HG03097 (cell line): ENCODE data around the gene SIX2.

Experiments used
- ATAC-seq: cut with Tn5 transposase; IDR thresholded peaks from one replicate; pipeline ENCODE4 v1.9.1; 2021; ENCODE audit not compliant: unreplicated experiment, low FRiP score

Gene SIX2

DNA sequence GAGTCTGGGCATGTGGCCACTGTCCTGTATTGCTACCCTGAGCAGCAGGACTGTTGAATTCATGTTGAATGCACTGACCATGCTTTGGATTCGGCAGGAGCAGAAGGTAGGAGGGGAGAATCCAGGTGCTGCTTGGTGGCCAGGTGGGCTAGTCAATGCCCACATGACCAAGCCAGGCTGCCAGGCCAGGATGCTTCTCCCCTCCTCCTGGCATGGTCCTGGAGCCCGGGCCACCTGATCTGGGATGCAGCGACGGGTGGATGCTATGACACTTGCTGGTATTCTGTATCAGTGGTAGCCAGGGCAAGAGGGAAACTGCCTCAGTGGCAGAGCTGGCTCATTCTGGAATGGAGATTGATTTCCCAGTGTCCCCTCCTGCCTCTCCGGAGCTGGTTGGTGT lies 14.8 kb upstream of the SIX2 start:
- no peak for ATAC-seq

DNA sequence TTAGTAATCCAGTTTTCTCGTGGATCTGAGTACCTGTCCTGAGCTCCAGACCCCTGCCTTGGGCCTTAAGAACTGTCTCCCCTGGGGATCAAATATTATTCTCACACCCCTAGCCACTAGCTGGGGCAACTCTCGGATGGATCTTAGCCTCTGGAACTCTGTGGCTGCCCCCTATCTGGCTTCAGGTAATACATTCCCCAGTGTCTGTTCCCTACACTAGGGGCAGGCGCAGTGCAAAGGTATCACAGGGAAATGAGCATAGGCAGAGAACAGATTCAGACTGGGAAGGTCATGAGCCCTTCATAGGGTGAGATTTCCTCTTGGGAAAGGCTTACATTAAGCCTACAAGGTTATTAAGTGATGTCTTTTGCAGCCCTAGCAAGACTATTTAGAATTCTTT lies 11.2 kb upstream of the SIX2 start:
- no peak for ATAC-seq

DNA sequence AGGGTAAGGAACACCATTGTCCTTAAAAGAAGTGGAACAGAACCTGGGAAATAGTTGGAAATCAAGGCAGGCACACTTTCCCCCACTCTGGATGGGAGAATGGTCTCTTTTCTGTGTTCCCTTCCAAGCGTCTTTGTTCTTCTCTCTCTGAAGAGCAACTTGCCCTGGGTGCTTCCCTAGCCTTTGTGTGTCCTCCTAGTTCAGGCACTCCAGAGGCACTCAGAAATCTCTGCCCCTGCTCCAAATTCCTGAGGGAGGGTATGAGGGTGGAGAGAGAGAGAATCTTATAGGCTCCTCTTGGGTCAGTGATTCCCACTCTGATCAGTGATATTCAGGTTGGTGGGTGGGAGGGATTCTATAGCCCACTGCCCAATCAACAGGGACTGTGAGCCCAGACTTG lies 8.8 kb upstream of the SIX2 start:
- ATAC-seq, result no peak

GRCh38 chr2:45014831-45015230 lies 5.6 kb upstream of the SIX2 start:
- ATAC-seq, result no peak

GRCh38 chr2:45014016-45014702 lies 4.9 kb upstream of the SIX2 start:
- no peak for ATAC-seq

DNA sequence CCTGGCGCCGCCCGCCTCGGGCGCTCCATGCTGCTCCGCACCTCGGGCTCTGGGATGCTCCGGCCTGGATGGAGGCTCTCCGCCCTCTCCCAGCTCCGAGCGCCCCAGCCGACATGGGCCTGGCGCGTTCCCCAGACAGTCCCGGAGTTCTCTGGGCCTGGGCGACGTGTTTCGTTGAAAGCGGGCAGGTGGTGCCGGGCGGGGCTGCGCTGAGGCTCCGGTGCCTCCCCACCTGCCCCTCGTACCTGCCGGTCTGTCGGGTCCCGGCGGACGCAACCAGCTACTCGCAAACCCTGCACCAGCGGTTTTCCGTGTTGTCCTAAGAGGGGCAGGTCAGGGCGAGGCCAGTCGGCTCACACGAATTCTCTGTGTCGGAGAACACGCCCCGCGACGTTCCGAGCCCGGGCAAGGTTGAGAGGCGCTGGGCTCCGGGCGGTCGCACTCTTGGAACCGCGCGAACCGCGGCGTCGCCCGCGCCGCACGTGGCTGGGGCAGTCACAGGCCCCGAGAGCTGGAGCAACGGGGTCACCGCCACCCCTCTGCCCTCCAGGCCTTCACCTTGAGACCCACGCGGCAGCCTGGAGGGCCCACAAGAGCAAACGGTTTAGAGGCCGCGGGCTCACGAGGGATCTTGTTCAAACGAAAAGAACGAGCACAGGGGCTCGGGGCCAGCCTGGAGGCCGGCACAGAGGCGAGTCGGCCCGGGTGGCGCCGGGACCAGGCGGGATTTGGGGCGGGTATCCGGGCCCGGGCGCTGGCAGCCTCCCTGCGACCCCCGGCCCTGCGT lies 4.2 kb upstream of the SIX2 start:
- ATAC-seq, result no peak

DNA sequence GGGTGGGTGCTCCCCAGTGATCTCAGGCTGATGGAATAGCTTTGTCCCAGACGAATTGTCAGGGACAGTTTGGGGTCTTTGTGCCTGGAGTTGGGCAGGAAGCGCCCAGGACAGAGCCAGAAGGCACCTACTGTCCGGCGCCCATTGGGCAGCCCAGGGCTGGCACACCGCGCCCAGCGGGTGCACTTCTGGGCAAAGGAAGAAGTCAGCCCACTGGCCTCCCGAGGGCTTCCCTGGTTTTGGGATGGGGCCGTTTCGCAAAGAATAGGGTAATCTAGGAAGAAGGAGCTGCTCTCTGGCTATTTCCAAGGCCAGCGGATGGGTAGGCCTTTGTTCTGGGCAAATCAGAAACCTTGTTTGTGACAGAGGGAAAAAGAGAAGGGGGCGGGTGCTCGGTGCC lies 3.5 kb upstream of the SIX2 start:
- ATAC-seq, result no peak

GRCh38 chr2:45011621-45012602 lies 2.7 kb upstream of the SIX2 start:
- ATAC-seq, result no peak

DNA sequence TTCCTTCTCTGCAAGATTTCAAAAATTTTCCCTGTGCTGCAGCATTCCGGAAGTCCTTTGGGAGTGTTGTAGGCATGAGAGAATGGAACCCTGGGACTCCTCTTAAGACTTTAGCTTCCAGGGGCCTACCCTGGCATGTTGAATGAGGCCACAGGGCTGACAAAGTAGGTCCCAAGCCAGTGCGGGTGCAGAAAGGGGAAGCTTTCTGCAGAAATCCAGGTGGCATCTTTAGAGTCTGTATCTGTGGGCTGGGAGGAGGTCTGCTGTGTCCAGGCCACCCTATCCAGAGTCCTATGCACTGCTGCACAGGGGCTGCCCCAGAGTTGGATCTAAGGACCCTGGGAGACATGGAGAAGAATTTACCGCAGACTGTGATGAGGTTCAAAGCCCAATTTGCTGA lies 1.9 kb upstream of the SIX2 start:
- no peak for ATAC-seq

DNA sequence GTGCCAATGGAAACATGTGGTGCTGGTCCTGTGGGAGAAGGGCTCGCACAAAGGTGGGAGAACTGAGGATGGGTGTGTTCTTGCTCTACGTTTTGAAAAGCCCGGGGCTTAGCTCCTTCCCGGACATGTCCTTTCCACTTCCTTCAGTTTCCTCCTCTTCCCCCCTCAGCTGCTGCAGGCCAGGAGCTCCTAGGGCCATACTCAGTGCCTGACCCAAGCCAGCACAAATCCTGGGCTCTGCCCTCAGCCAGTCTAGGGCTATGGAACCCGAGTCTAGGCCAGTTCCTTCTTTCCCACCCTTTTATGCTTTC lies 1.4 kb upstream of the SIX2 start:
- ATAC-seq, result no peak

DNA sequence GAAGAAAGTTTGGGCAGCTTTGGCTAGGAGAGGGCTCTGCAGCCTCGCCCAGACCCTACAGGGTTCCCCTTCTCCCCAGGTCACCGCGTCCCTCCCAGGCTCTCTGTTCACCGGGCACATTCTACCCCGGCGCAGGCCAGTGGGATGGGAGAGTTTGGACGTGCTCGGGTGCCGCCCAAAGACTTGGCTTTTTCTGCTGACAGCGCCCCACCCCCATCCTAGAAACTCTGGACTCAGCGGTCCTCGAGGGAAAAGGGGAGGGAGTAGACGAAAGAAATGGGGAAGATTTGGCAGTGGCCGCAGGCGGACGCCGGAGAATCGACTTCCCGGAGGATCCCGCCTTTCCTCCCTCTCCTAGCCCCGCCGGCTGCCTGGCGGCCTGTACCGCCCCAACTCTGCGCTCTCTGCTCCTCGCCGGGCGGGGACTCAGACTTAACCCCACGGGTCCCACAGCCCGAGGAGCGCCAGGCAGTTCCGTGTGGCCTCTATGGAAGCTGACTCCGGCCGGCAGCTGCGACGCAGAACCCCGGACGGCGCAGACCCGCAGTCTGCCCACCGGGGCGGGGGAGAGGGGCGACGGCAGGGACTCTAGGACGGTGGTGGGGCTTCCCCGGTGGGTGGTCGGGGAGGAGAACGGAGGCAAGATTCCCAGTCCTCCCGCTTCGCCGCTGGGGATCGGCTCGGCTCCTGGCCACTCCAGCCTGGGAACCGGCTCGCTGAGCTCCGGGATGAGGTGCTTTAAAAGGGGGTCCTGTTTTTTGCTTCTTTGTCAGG lies 863 bp upstream of the SIX2 start:
- no peak for ATAC-seq

DNA sequence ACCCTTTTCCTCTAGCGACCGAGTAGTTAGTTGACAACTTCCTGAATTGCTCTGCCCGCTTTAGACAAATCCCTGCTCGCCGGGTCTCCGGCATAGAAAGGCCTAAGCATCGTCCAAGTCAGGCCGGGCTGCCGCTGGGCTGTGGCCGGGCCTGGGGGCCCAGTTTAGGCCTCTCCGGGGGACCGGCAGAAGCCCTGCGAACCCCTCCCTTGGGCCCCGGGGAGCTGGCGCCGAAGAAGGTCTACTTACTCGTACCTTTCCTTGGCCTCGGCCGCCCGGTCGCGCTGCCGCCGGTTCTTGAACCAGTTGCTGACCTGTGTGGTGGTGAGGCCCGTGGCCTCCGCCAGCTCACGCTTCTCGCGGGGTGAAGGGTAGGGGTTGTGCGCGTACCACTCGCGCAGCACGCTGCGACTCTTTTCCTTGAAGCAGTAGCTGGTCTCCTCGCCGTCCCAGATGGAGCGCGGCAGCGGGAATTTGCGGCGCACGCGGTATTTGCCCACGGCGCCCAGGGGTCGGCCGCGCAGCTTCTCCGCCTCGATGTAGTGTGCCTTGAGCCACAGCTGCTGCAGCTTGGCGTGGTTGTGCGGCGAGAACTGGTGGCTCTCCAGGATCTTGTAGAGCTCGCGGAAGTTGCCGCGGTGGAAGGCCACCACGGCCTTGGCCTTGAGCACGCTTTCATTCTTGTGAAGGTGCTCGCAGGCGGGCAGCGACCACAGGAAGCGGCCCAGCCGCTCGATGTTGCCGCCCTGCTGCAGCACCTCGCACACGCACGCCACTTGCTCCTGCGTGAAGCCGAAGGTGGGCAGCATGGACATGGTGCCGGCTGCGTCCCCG lies 739 bp downstream of the SIX2 start:
- no peak for ATAC-seq

GRCh38 chr2:45007961-45008295 lies 1.3 kb downstream of the SIX2 start:
- ATAC-seq, result no peak

- ATAC-seq, result no peak
Measured at GRCh38 chr2:45006942-45007287, 2.3 kb downstream of the SIX2 start.

- ATAC-seq, result no peak
Measured at GRCh38 chr2:45006041-45006941, 3.0 kb downstream of the SIX2 start.

- no peak for ATAC-seq
Measured at GRCh38 chr2:45005261-45006002, 3.8 kb downstream of the SIX2 start.

GRCh38 chr2:45004562-45005191 lies 4.6 kb downstream of the SIX2 start:
- no peak for ATAC-seq
